NCI-H1092 (cell line): ENCODE data around the gene MAGI2.
A peak's percentile ranks its signal among the peaks of the same experiment; 100 is the strongest.

Experiments
- DNase-seq: peaks from one replicate; lab custom pipeline; 2025; lab: John Stamatoyannopoulos, UW

MAGI2 gene

DNA sequence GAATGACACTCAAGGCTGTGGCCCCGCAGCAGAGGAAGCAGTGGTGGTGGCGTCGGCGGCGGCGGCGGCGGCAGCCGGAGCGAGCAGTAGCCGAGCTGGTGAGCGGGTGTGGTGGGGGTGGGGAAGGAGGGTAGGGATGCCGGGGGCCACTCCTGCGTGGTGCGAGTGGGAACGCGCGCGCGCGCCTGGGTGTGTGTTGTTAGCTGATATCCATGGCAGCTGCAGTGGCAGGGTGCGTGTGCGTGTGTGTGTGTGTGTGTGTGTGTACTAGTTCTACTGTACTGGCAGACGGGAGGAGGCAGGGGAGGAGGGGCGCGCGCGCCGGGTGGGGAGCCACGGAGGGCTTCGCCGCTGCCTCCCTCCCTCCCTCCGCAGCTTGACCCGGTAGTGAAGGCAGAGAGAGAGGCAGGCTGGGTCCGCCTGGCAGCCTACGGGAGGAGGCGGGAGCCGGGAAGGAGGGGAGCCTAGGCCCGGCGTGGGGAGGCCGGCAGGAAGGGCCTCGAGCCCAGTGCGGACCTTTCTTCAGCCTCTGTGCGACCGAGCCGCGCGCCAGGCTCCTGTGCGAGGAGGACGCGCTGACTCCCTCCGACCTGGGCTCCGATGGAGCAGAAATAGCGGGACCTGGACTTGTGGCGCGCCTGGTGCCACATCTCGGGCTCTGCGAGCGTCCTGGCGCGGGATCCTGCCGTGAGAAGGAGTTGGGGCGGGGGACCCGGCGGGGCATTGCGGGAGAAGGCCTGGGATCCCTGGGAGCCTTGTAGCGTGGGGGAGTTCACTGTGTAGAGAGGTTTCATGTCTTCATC lies at the start of gene MAGI2:
MAGI2 (minus strand) TSS at position 110 of the 803 bp plus-strand sequence. CDS start 347 bp downstream, outside the sequence.
- DNase-seq, result peak; percentile 23

DNA sequence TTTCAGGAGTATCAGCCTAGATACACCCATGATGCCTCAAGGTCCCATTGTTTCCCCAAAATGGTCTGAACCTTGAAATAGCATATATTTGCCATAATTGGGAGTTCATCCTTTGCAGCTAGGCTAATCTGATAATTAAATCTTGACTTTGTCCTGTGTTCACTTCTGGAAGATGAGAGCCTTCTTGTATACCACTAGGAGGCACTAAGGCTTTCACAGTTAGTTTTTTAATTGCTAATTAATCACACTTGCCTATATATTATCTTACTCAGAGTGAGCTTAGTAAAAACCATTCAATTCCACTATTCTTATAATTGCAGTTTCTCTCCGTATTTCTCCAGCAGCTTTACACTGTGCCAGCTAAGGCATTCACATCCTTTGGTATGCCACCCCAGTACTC lies 48.7 kb upstream of the MAGI2 start:
- no peak for DNase-seq

DNA sequence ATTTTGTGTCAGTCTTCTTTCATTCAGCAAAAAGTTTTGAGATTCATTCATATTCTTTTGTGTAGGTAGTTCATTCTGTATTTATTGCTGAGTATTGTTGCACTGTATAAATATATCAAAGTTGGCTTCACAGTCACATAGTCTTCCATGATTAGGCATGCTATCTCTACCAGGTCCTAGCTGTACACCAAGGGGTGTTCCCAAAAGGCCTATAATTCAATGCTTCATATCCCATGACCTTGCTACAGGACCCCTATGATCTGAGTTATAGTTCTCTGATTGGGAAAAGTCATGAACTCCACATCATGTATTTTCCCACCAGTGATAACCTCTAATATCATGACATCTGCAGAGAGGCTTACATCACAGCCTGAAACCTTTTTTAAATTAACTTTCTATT lies 47.3 kb upstream of the MAGI2 start:
- no peak for DNase-seq

DNA sequence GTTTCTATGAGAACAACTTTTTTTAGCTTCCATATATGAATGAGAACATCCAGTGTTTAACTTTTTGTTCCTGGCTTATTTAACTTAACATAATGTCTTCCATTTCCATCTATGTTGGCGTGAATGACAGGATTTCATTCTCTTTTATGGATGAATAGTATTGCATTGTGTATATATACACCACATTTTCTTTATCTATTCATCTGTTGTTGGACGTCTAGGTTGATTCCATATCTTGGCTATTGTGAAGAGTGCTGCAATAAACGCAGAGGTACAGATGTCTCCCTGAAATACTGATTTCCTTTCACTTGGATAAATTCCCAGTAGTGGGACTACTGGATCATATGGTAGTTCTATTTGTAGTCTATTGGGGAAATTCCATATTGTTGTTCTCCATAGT lies 44.3 kb upstream of the MAGI2 start:
- DNase-seq, result no peak

DNA sequence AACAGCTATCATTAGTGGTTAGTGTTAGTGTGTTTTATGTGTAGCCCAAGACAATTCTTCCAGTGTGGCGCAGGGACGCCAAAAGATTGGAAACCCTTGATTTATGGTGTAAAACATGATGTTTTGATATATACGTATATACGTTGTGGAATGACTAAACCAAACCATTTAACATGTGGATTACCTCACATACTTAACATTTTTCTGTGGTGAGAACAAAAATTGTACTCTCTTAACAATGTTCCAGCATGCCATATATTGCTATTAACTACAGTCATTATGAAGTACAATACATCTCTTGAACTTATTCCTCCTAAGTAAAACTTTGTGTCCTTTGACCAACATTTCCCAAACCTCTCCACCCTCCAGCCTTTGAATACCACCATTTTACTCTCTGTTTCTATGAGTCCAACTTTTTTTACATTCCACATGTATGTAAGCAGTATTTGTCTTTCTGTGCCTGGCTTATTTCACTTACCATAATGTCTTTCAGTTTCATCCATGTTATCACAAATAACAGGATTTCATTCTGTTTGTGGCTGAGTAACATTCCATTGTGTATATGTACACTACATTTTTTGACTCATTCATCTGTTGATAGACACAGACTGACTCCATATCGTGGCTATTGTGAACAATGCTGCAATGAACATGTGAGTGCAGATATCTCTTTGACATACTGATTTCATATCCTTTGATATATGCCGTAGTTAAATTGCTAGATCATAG lies 42.2 kb upstream of the MAGI2 start:
- no peak for DNase-seq

DNA sequence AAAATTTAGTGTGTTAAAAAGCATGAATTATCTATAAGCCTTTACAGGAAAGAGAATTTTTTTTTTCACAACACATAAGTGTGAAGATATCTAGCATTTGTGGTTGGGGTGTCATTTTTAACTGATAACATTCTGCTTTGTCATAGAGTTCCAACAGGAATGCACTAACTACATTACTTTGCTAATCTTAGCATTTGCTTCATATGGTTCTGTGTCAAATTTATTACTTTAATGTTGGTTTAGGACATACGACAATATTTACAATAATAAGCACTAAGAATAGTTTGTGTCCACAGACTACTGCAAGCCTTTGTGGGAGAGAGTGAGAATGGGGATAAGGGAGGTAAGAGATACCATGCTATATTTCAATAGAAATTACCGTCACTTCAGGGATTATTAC lies 40.6 kb upstream of the MAGI2 start:
- no peak for DNase-seq

DNA sequence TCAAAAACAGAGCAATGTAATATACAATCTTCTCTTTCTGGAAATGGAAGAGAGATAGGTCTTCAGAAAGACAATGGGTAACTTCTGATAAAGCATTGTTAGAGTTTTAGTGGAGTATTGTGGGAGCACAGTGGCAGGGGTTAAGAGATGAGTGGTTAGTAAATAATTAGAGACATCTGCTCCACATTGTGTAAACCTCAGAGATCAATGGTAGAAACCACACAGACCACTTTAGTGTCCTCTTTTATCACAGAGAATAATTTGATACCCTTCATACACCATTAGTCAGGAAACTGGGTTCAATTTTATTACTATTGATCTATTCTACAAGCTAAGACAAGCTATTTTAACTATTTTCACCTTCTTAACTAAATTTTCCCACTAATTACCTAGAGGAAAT lies 35.9 kb upstream of the MAGI2 start:
- DNase-seq, result no peak

DNA sequence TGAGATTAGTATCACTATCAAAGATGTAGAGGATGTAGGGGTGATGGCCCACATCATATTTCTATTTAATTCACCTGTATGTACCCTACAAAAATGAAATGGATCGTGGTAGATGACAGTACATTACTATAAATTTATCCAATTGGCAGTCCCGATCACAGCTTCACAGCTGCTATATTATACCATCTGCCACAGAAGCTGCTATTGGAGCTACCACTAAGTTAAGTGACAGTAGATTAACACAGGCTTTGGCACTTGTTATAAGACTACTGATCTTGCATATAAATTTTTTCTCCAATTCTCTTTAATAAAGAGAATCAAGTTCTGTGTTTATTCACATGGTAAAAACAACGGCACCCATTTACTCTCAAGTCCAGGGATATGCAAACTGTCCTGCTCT lies 24.9 kb upstream of the MAGI2 start:
- DNase-seq, result no peak

DNA sequence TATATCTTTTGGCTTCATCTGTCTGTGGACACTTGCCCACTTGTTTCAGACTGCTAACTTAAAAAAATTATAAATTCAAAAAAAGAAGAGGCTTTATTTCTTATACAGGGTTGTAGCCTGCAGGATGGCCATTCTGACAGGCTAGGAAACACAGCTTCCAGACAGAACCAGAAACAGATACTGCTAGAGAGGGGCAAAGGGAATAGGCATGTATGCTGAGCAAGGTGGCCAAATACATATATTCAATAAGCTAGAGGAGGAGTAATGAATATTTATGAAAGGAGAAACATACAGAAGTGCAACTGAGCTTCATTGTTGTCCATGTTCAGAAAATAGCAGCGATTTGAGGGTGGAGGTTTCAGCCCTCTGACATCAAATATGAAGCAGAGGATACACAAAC lies 22.0 kb upstream of the MAGI2 start:
- DNase-seq, result no peak

DNA sequence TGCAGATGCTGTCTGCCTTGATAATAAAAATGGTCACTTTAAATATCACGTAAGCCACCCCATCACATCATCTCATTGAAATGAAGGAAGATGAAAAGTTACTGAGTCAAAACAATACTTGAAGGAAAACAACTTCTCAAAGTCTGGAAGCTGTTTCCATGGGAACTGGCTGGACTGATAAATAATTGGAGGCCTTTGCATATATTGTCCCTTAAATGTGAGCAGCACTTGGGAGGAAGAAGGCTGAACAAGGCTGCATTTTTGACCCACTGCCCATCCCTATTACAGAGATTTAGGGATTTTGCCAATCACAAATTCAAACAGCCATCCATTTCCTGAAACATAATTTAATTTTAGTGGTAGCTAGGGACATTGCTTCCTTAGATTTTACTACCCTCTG lies 18.2 kb upstream of the MAGI2 start:
- DNase-seq, result no peak

DNA sequence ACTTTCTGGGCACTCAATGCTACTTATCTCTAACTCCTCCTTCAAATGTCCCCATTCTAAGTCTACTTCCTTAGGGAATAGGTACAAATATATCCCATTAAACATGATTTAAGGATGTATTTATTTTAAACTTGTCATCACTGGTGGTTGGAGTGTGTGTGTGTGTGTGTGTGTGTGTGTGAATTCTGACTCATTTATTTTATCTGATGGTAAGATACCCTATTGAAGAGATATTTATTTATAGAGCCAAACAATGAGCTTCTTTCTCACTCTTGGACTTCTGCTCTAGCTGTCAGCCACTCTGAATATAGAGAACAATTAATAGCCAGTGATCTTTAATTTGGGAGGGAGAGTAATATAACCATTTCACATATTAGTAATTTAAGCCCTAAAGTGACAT lies 17.8 kb upstream of the MAGI2 start:
- no peak for DNase-seq

DNA sequence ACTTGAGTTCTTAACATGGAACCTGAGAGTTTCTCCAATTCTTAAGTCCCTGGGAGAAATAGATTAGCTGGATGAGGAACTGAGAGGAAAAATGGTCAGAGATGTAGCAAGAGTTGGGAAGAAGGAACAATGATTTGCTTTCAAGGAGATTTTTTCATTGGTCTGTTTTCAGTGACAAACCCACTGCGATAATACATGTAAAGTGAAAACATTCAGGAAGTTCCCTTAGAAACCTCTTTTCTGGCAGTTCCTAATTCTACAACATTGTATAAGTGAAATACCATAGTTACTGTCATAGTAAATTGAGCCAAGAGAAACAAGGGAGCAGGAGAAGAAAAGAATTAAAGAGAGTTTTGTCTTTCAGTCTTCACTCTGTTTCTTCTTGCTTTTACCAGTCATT lies 12.1 kb upstream of the MAGI2 start:
- DNase-seq, result no peak

DNA sequence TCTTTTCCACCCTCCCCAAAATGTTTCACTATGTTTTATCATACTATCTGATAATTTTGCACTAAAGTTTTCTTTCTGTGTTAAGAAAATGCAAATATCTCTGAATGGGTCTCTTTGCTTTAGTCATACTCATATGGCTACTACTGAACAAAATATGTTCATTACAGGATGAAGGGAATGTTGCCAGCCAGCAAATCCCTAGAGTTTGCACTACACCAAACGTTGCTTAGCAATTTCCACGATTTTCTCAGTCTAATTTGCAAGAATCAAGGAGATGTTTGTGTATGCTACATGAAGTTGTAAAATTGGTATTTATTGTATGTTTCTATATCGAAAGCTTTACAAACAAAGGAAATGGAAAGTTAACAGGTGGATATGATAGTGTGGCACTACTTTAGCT lies 10.6 kb upstream of the MAGI2 start:
- DNase-seq, result no peak

DNA sequence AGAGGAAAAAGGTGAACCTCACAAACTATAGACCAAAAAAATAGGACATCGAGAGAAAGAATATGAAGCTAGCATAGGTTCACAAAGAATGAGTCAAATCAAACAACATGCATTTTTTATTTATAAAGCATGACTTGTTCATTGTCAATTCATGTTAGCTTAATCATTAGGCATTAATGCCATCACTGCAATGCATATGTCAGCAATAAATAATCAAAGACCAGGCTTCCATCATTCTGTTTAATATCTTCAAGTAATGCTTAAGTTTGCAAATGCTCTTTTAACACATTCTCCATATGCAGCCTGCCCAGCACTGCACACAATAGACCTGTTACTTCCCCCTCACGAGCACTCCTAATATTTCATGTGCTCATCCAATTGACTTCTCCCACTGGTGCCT lies 8.9 kb upstream of the MAGI2 start:
- DNase-seq, result no peak

DNA sequence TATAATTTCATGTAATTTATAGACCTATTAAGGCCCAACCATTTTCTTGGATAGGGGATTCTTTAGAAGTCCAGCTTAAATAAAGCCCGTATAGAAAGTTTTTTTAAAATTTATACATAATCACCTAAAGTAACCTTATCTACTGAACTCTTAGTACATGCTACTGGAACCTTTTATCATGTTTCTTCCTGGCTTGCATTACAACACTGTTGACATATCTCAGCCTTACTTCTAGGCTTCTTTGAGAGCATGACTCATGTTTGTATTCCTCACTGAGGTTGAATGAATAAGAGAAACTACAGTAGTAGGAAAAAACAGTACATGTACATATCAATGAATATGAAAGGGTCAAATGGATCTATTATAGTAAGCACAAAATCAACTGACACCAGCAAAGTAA lies 8.2 kb upstream of the MAGI2 start:
- DNase-seq, result no peak

DNA sequence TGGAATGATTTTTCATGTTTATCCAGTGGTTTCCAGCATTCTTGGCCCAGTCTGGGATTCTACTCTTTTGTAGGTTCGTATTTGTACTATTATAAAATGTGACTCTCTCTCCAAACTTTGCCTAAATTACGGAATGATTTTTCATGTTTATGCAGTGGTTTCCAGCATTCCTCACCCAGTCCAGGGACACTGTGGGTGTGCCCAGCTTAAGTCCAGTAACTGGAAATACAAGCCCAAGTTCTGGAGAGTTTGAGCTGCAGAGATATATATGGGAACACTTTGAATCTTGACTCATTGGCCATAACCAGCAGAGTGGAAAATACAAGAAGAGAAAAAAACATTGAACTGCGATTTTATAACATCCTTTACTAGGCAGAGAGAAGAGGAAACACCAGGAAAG lies 5.9 kb upstream of the MAGI2 start:
- no peak for DNase-seq

DNA sequence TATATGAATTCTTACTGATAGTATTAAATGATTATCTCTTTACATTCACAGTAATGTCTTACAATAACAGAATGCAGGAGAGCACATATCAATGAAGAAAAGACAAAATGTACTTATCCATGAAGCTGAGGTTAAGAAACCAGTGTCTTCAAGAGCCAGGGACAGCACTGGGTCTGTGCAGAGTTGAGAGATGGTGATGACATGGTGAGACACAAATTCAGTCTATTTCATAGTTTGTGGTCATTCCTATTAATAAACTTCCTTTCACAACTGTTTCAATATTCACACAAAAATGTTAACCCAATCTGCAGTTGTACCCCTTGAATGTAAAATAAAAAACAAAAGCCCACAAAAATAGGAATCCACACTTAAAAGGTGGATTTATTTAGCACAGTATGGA lies 5.3 kb upstream of the MAGI2 start:
- no peak for DNase-seq

DNA sequence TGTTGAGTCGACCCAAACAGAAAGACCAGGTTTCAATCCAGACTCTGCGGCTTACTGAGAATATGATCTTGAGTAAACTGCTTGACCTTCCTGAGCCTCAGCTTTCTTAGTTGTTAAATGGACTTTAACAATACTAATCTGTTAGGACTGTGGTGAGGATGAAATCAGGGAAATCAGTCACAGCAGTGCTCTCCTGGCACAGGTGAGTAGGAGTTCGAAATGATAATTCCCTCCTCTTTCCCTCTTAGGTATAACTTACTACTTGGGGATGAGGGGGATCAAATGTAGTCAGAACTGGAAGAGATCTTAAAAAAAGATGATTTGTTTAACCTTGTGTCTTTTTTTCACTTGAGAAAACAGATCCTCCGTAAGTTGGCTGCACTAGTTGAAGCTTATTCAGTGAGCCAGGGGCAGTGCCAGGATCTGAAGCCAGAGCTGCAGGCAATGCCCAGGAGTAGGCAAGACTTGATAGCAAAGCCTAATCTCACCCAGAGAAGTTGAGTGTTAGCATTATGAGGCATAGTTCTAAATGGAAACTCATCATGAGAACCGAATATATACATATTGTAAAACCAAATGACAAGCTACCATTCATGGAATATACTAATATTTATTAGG lies 1.8 kb upstream of the MAGI2 start:
- DNase-seq, result no peak

DNA sequence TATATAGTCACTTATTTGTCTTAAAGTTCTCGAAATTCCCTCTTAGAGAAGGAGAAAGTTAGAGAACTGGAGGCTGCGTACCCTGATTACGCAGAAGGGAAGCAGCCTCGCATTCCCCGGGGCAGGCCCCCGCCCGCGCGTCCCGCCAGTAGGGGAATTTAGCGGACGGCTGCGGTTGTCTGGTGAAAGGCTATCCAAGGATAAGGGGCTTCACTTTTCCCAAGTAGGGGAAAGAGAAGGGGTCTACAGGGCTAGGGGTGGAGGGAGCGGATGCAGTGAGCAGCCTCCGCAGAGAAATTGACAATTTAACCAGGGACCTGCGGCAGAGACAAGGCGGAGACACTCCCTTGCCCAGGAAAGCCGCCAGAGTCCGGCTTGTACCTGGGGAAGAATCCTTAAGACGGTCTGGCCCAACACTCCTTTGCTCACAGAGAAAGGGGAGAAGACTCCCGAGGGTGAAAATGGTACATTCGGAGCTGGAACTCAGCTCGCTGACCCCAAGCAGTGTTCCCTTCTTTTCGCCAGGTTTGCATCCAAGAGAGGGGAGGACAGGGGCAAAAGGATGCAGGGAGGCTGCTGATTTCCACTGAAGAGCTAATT lies 994 bp upstream of the MAGI2 start:
- DNase-seq, result no peak

DNA sequence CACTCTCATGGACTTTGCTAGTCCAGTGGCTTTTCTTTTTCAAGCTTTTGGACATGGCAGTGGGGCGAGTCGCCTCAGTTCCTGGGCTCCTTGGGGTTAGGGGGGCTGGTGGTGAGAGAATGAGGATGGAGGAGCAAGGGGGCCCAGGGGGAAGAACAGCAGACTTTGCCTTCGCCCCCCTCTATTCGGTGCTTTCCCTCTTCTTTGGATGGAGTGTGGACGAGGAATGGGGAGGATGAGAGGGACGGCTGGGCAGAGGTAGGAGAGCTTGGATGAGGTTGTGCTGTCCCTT lies 255 bp downstream of the MAGI2 start:
- no peak for DNase-seq

DNA sequence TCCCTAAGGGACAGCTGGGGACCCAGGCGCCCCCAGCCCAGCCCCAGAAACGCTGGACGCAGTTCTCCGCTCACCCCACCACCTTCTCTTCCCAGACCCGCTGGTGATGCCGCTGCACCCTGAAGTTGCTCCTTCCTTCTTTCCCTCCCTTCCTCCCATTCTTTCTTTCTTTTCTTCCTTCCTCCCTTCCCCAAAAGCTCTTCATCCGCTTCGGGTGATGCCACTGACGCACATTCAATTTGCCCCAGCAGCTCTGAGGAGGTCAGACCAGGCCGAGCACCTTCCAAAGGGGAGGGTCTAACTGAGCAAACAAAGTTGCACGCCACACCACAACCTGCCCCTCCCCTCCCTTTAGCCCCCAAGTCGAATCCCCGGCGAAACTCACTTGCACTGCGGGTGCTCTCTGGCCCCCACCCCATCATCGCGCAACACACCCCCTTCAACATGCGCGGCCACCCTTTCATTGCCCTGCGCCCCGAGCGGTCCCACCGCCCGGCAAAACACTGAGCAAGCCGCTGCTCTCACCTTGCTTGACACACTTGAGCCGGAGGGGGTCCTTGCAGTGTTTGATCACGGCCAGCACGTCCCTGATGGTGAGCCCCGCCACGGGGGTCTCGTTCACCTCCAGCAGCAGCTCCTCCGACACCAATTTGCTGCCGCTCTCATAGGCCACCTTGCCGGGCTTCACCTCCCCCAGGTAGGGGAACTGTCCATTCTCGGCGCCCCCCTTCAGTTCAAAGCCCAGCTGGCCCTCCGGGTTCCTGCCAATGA lies 787 bp downstream of the MAGI2 start:
- DNase-seq, result no peak

DNA sequence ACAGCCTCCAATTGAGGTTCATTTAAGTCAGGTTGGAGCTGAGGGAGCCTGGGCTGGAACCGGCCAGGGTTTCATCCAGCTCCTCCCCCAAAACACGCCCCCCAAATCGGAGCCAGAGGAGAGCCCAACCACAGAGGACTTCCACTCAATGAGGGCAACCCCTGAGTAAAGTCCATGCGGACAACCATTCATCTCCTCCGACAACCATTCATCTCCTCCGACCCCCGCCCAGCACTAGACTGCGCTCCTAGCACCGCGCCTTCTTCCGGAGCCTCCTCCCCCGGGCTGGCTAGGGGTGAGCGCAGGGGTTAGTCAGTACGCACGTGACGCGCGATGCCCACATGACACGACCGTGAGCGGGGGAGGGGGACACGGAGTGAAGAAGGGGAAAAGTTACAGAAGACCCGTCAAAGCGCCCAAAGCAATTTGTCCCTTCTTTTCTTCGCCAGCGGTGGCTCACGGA lies 1.4 kb downstream of the MAGI2 start:
- DNase-seq, result no peak
